AG09319 (cell line): ENCODE results near the gene QRFP.

Experiments used
- DNase-seq: peaks from one replicate; pipeline ENCODE4 v3.0.0-alpha.2; 2010; ENCODE audit warnings: low read depth; ENCODE audit errors: extremely low read depth
- CTCF ChIP-seq: IDR thresholded peaks from 2 replicates; pipeline ENCODE4 v1.5.1; 2011; ENCODE audit warnings: low read depth, mild to moderate bottlenecking, inconsistent platforms, low read length, moderate library complexity

QRFP gene

GRCh38 chr9:130867556-130867955 is 29.1 kb downstream of the QRFP start:
- DNase-seq, result no peak
- no peak for TF ChIP-seq CTCF

GRCh38 chr9:130866474-130866965 is 30.1 kb downstream of the QRFP start:
- peak; percentile 68 for DNase-seq
- TF ChIP-seq CTCF, result peak; percentile 88

- no peak for TF ChIP-seq CTCF
Measured at GRCh38 chr9:130865921-130866320, 30.7 kb downstream of the QRFP start.

GRCh38 chr9:130864541-130864940 is 32.1 kb downstream of the QRFP start:
- TF ChIP-seq CTCF, result no peak
- no peak for DNase-seq

More at GRCh38 chr9:130865921-130866320, 30.7 kb downstream of the QRFP start:
- no peak for DNase-seq

- DNase-seq, result no peak
- no peak for TF ChIP-seq CTCF
Measured at GRCh38 chr9:130862747-130863146, 33.9 kb downstream of the QRFP start.

- DNase-seq, result no peak
- TF ChIP-seq CTCF, result no peak
Measured at GRCh38 chr9:130862217-130862616, 34.4 kb downstream of the QRFP start.

- no peak for TF ChIP-seq CTCF
- no peak for DNase-seq
Measured at GRCh38 chr9:130861372-130862180, 35.0 kb downstream of the QRFP start.
